ENCODE data around the gene MBNL2. TPM values are rescaled to one million over a fixed set of nuclear protein-coding genes. Genes with fewer than 3 reads are reported as not detected.
A peak's percentile ranks its signal among the peaks of the same experiment; 100 is the strongest.

Gene MBNL2
- total RNA-seq, 4 donors from 2014 or later = 113 to 129 (median 118) TPM

DNA sequence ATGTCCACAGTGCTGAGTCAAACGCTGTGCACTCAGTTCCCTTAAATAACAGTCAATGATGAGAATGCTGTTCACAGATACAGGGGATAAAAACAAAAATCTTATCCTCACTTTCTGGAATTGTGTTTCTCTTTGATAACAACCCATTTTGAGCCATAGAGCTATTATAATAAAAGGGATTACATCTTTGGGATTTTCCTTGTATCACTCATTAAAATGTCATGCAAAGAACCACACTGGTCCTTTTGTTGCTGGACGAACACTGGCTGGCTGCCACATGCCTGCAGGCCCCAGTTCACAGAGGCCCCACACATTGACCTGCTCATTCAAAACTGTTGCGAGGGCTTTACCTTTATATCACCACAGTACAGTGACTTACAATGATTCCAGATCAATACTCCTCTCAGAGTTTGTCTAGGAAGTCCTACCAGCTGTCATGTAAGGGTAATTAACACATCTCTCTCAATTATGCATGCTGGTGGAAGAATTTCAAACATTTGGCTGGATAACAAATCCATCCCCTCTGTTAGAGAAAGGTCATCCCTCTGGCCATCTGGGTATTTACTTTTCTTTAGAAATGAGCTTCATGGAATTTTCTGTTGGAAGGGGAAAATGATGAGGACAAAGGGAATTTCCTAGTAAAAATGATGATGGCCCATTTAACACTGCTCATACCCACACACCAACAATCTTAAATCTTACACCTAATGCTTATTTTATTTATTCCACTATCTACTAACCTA is 85.9 kb downstream of the MBNL2 start:
- peak overlapping the region in 3 of 4 donors; percentile 9 to 63 (median 60) for H3K27ac ChIP-seq
- TF ChIP-seq, protein P1, sequence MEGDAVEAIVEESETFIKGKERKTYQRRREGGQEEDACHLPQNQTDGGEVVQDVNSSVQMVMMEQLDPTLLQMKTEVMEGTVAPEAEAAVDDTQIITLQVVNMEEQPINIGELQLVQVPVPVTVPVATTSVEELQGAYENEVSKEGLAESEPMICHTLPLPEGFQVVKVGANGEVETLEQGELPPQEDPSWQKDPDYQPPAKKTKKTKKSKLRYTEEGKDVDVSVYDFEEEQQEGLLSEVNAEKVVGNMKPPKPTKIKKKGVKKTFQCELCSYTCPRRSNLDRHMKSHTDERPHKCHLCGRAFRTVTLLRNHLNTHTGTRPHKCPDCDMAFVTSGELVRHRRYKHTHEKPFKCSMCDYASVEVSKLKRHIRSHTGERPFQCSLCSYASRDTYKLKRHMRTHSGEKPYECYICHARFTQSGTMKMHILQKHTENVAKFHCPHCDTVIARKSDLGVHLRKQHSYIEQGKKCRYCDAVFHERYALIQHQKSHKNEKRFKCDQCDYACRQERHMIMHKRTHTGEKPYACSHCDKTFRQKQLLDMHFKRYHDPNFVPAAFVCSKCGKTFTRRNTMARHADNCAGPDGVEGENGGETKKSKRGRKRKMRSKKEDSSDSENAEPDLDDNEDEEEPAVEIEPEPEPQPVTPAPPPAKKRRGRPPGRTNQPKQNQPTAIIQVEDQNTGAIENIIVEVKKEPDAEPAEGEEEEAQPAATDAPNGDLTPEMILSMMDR (IDR thresholded peaks at IDR 0.05) = no peak
- TF ChIP-seq POLR2A (IDR thresholded peaks at IDR 0.05) = no peak
- no peak for TF ChIP-seq EP300 (IDR thresholded peaks at IDR 0.05)
- no peak for TF ChIP-seq POLR2AphosphoS5 (IDR thresholded peaks at IDR 0.05)
- WGBS, 2 donors (ENCODE audit: low coverage in 1 of 2) = 12 to 14% methylated on average over 3 of the region's 3 CpGs
- no peaks in the 10 kb centered on the region for H3K27me3 ChIP-seq
- no peaks in the 10 kb centered on the region for H3K36me3 ChIP-seq
- H3K4me1 ChIP-seq = peaks cover 17 to 88% (median 30%) of the 10 kb centered on the region in 3 donors
- no peaks in the 10 kb centered on the region for H3K9me3 ChIP-seq
- ATAC-seq = no peak
- no peak overlapping the region for H3K4me3 ChIP-seq

DNA sequence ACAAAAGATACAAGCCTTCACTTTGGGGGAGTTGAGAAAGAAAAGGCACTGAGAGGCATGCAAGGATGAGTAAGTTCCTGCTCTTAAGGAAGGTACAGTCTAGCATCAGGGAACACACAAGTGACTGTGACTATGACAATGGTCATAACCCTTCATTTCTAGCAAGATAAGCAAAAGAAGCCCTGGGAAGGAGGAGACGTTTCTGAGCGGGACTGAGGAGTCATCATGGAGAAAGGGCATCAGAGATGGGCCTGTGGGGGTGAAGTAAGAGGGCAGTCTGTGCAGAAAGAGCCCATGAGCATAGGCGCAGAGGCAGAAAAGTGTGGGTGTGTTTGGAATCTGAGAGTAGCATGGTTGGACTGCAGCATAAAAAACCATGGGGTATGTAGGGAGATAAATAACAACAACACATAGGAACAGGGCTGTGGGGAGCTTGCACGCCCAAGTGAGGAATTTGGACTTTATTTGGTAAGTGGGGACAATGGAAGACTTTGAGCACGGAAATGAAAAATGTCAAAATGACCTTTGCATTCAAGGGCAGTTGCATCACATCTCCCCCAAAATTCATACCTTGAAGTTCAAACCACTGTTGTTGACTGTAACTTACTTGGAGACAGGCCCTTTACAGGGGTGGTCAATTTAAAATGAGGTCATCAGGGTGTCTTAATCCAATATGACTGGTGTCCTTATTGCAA is 86.7 kb downstream of the MBNL2 start:
- 57 to 61% methylated on average over 5 of the region's 5 CpGs for WGBS, 2 donors (ENCODE audit: low coverage in 1 of 2)
- Histone ChIP-seq H3K4me1 (peaks cover 13 to 88% (median 29%) of the 10 kb centered on the region in 3 donors), H3K27ac (peak overlapping the region in 2 of 4 donors; percentile 9 to 60), H3K36me3 (no peaks in the 10 kb centered on the region), H3K27me3 (no peaks in the 10 kb centered on the region), H3K4me3 (no peak overlapping the region), H3K9me3 (no peaks in the 10 kb centered on the region)
- no peak for TF ChIP-seq EP300 (IDR thresholded peaks at IDR 0.05)
- TF ChIP-seq, protein P1 (IDR thresholded peaks at IDR 0.05) = no peak
- no peak for TF ChIP-seq POLR2A (IDR thresholded peaks at IDR 0.05)
- no peak for TF ChIP-seq POLR2AphosphoS5 (IDR thresholded peaks at IDR 0.05)
- ATAC-seq = no peak

DNA sequence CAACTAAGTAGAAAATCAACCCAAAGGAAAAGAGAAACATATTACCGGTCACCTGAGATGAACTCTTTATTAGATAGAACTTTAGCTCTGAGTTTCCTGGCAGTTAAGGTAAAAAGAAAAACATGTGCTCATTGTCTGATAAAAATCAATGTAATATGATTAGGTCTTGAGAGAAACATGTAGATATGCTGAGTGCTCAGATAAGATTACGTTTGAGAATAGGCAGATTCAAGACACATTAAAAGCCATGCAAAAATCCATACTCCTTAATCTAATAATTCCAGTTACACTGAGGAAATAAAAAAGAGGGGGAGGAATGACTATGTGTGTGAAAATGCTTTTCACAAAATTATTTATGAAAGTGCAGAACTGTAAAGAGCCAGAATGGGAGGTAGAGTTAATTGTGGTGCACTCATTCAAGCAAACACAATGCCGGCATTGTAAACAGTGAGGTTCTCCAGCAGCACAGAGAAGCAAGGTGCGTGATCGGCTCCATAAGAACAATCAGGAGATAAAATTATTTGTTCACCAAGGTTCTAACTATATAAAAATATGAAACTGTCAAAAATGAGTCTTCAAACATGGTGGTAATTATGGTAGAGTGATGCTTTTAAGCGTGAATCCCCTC is 88.8 kb downstream of the MBNL2 start:
- peaks cover 13 to 91% (median 32%) of the 10 kb centered on the region in 3 donors for H3K4me1 ChIP-seq
- no peak overlapping the region for H3K4me3 ChIP-seq

DNA sequence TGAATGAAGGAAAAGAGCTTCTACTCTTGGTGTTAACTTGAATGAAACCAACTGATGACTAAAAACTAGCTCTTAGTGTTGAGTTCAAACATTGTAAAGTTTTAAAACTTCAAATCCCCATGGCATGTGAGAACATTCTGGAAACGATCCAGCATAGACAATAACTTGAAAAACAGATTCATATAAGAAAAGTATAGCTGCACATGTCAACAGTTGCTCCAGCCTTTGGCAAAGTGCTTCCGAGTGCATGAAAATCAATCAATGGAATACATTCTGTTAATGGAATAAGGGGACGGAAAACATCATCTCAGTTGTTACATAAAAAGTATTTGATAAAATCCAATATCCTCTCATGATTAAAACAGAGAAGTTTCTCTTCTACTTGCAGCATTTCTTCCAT is 89.8 kb downstream of the MBNL2 start:
- Histone ChIP-seq H3K9me3 (no peaks in the 10 kb centered on the region), H3K4me1 (peaks cover 5 to 91% (median 32%) of the 10 kb centered on the region in 3 donors), H3K27me3 (no peaks in the 10 kb centered on the region), H3K4me3 (no peak overlapping the region), H3K27ac (no peak overlapping the region), H3K36me3 (no peaks in the 10 kb centered on the region)
- ATAC-seq = no peak
- 62 to 72% methylated on average over 3 of the region's 3 CpGs for WGBS, 2 donors (ENCODE audit: low coverage in 1 of 2)
- TF ChIP-seq POLR2AphosphoS5 (IDR thresholded peaks at IDR 0.05) (no peak), EP300 (IDR thresholded peaks at IDR 0.05) (no peak), POLR2A (IDR thresholded peaks at IDR 0.05) (no peak)
- TF ChIP-seq, protein P1 (IDR thresholded peaks at IDR 0.05) = no peak

More for the DNA sequence above, 88.8 kb downstream of the MBNL2 start:
- TF ChIP-seq EP300 (IDR thresholded peaks at IDR 0.05) (no peak), POLR2A (IDR thresholded peaks at IDR 0.05) (no peak), POLR2AphosphoS5 (IDR thresholded peaks at IDR 0.05) (no peak)
- TF ChIP-seq, protein P1 (IDR thresholded peaks at IDR 0.05) = no peak
- 84 to 88% methylated on average over 5 to 6 of the region's 6 CpGs for WGBS, 2 donors (ENCODE audit: low coverage in 1 of 2)
- Histone ChIP-seq H3K36me3 (no peaks in the 10 kb centered on the region), H3K27ac (no peak overlapping the region), H3K27me3 (no peaks in the 10 kb centered on the region), H3K9me3 (no peaks in the 10 kb centered on the region)
- no peak for ATAC-seq
